ENCODE data around the gene STK24. TPM values are rescaled to one million over a fixed set of nuclear protein-coding genes. Genes with fewer than 3 reads are reported as not detected.

The STK24 gene
- total and polyA plus RNA-seq, 2 of the 8 experiments (the other 6 are each of a cell fraction or from before 2014, with no cell fraction given) = 62.8 to 143 TPM

GRCh38 chr13:98557937-98558792 is 18.7 kb downstream of the STK24 start (continued):
- TF ChIP-seq CTBP2 (IDR thresholded peaks at IDR 0.05; ENCODE audit: borderline replicate concordance, insufficient read depth, insufficient read length, low read length) (no peak), NANOG (IDR thresholded peaks at IDR 0.05; ENCODE audit: insufficient read depth, low read depth, low read length, poor library complexity, severe bottlenecking) (no peak)
